Stomach (tissue), 9 donors: ENCODE measurements around the gene METTL25. TPM values are rescaled to one million over a fixed set of nuclear protein-coding genes. Genes with fewer than 3 reads are reported as not detected.
A peak's percentile ranks its signal among the peaks of the same experiment; 100 is the strongest.

Experiments used
- DNase-seq, 2 donors: peaks; one replicate each; pipeline versions ENCODE4 v3.0.0 to v3.0.0-alpha.2; 2013 to 2019
- H3K27ac ChIP-seq, 5 donors: fragments of 200-600 bp in 4 of 5; sonication (generic) in 4 of 5; one replicate each; pipeline ENCODE4 v1.5.1; 2013 to 2019; ENCODE audit warnings: mild to moderate bottlenecking in 1 of 5, moderate library complexity in 1 of 5
- H3K27me3 ChIP-seq, 3 donors: fragments of 200-600 bp; sonication (generic); one replicate each; pipeline ENCODE4 v1.5.1; 2017 to 2019; ENCODE audit warnings: mixed run types in 1 of 3
- H3K36me3 ChIP-seq, 4 donors: fragments of 200-600 bp; sonication (generic); 1 replicate in 3 of 4; 2 replicates in 1 of 4; pipeline ENCODE4 v1.5.1; 2016 to 2019
- H3K4me1 ChIP-seq, 4 donors: fragments of 200-600 bp; sonication (generic); one replicate each; pipeline ENCODE4 v1.5.1; 2016 to 2019
- H3K4me3 ChIP-seq, 4 donors: fragments of 200-600 bp; sonication (generic) in 3 of 4; one replicate each; pipeline ENCODE4 v1.5.1; 2016 to 2019; ENCODE audit warnings: mild to moderate bottlenecking in 1 of 4
- H3K9me3 ChIP-seq, 4 donors: fragments of 200-600 bp; sonication (generic); one replicate each; pipeline ENCODE4 v1.5.1; 2016 to 2019
- CTCF ChIP-seq, 7 experiments: fragments of 450-650 bp in 4 of 7; fragments of 200-600 bp in 3 of 7; sonication (generic) in 3 of 7; IDR thresholded peaks; one replicate each; pipeline ENCODE4 v1.5.1; 2016 to 2019; ENCODE audit warnings: antibody characterized with exemption in 7 of 7, control low read depth in 2 of 7, mild to moderate bottlenecking in 1 of 7
- EP300 ChIP-seq: sonication (generic); formaldehyde crosslinking; IDR thresholded peaks from one replicate; pipeline ENCODE4 v1.6.1; 2017; ENCODE audit warnings: antibody characterized with exemption
- POLR2A ChIP-seq, 4 donors: fragments of 450-650 bp; IDR thresholded peaks; one replicate each; pipeline ENCODE4 v1.6.1; 2016; ENCODE audit warnings: antibody characterized with exemption in 4 of 4, control low read depth in 2 of 4, mild to moderate bottlenecking in 1 of 4, moderate library complexity in 1 of 4
- POLR2AphosphoS5 ChIP-seq, 3 donors: sonication (generic); formaldehyde crosslinking; IDR thresholded peaks; one replicate each; pipeline ENCODE4 v1.6.1; 2016; ENCODE audit warnings: antibody characterized with exemption in 3 of 3
- WGBS, 5 donors: extraction: QIAGEN DNeasy Blood & Tissue Kit in 3 of 5; methylation state at CpG; one replicate each; pipeline versions ENCODE4 v1.1.5 to v1.1.7; 2013 to 2018; 5-methylcytosine and 5-hydroxymethylcytosine counted together
- intact Hi-C: fragments of 100-400 bp; cut with DNase I; formaldehyde crosslinking; loops from one replicate; pipeline ENCODE4 v1.15.1; 2023; ENCODE audit warnings: low total_unique reads
- polyA plus RNA-seq, 3 donors: library from polyadenylated mRNA; stranded (reverse); fragments of 200-250 nt; gene quantifications; one replicate each; pipeline ENCODE4 v1.2.3, GENCODE V29; 2013
- total RNA-seq, 5 donors: library from RNA; depleted of rRNA; stranded (reverse); fragments of >200 nt; gene quantifications; one replicate each; pipeline versions ENCODE4 v1.1.0 to v1.2.3, GENCODE V29; 2014 to 2016
- donor health status: healthy with polysubstance abuse.
- donor health status: Bipolar disorder and iron deficiency.
- donor health status: healthy.

The METTL25 gene
- total and polyA plus RNA-seq, 8 donors = 3.5 to 26.4 (median 10.1) TPM

GRCh38 chr12:82325540-82326336, 32.6 kb upstream of the METTL25 start:
- Histone ChIP-seq H3K27ac (no peak overlapping the region), H3K4me3 (no peak overlapping the region), H3K27me3 (no peaks in the 10 kb centered on the region), H3K36me3 (no peaks in the 10 kb centered on the region), H3K9me3 (no peaks in the 10 kb centered on the region), H3K4me1 (no peaks in the 10 kb centered on the region)
- intact Hi-C loops = no loop called here
- WGBS, 5 donors = 64 to 70% (median 68%) methylated on average over 4 of the region's 4 CpGs
- no peak for DNase-seq
- TF ChIP-seq POLR2A (IDR thresholded peaks at IDR 0.05) = no peak
- TF ChIP-seq POLR2AphosphoS5 (IDR thresholded peaks at IDR 0.05) = no peak
- TF ChIP-seq EP300 = no peak
- TF ChIP-seq CTCF (IDR thresholded peaks at IDR 0.05) = no peak

- 7 to 19% (median 9%) methylated on average over 1 of the region's 1 CpG for WGBS, 5 donors
- Histone ChIP-seq H3K9me3 (no peaks in the 10 kb centered on the region), H3K36me3 (no peaks in the 10 kb centered on the region), H3K27ac (no peak overlapping the region), H3K4me1 (no peaks in the 10 kb centered on the region), H3K27me3 (no peaks in the 10 kb centered on the region), H3K4me3 (no peak overlapping the region)
- TF ChIP-seq CTCF (IDR thresholded peaks at IDR 0.05) (peak in 3 of 7 experiments; percentile 27 to 43 (median 36)), POLR2AphosphoS5 (IDR thresholded peaks at IDR 0.05) (no peak)
- intact Hi-C loops = no loop called here
- peak in 1 of 2 donors; percentile 40 for DNase-seq
Observed at GRCh38 chr12:82326905-82327503, 31.3 kb upstream of the METTL25 start.

GRCh38 chr12:82327861-82328260, 30.5 kb upstream of the METTL25 start:
- intact Hi-C loops = no loop called here

GRCh38 chr12:82329508-82329907, 28.8 kb upstream of the METTL25 start:
- no peak for DNase-seq
- no peaks in the 10 kb centered on the region for H3K27me3 ChIP-seq
- H3K4me3 ChIP-seq = no peak overlapping the region
- no peaks in the 10 kb centered on the region for H3K36me3 ChIP-seq
- no peak overlapping the region for H3K27ac ChIP-seq
- WGBS, 5 donors = 13 to 19% (median 17%) methylated on average over 1 of the region's 1 CpG
- TF ChIP-seq POLR2AphosphoS5 (IDR thresholded peaks at IDR 0.05) (no peak), POLR2A (IDR thresholded peaks at IDR 0.05) (no peak), CTCF (IDR thresholded peaks at IDR 0.05) (no peak), EP300 (no peak)
- intact Hi-C loops = no loop called here
- H3K9me3 ChIP-seq = no peaks in the 10 kb centered on the region
- H3K4me1 ChIP-seq = no peaks in the 10 kb centered on the region

More at GRCh38 chr12:82327861-82328260, 30.5 kb upstream of the METTL25 start:
- no peak for DNase-seq
- H3K9me3 ChIP-seq = no peaks in the 10 kb centered on the region
- no peak overlapping the region for H3K27ac ChIP-seq
- no peaks in the 10 kb centered on the region for H3K4me1 ChIP-seq
- H3K27me3 ChIP-seq = no peaks in the 10 kb centered on the region
- no peak for TF ChIP-seq POLR2A (IDR thresholded peaks at IDR 0.05)
- no peak for TF ChIP-seq EP300
- TF ChIP-seq CTCF (IDR thresholded peaks at IDR 0.05) = no peak
- TF ChIP-seq POLR2AphosphoS5 (IDR thresholded peaks at IDR 0.05) = no peak
- no peak overlapping the region for H3K4me3 ChIP-seq
- 52 to 80% (median 68%) methylated on average over 1 of the region's 1 CpG for WGBS, 5 donors
- H3K36me3 ChIP-seq = no peaks in the 10 kb centered on the region
